ENCODE results near the gene MYO9A.

GRCh38 chr15:71826196-71826595, 291.8 kb downstream of the MYO9A start:
- TF ChIP-seq, protein P1, sequence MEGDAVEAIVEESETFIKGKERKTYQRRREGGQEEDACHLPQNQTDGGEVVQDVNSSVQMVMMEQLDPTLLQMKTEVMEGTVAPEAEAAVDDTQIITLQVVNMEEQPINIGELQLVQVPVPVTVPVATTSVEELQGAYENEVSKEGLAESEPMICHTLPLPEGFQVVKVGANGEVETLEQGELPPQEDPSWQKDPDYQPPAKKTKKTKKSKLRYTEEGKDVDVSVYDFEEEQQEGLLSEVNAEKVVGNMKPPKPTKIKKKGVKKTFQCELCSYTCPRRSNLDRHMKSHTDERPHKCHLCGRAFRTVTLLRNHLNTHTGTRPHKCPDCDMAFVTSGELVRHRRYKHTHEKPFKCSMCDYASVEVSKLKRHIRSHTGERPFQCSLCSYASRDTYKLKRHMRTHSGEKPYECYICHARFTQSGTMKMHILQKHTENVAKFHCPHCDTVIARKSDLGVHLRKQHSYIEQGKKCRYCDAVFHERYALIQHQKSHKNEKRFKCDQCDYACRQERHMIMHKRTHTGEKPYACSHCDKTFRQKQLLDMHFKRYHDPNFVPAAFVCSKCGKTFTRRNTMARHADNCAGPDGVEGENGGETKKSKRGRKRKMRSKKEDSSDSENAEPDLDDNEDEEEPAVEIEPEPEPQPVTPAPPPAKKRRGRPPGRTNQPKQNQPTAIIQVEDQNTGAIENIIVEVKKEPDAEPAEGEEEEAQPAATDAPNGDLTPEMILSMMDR (conservative IDR thresholded peaks at IDR 0.05) = no peak
- TF ChIP-seq ZFX (IDR thresholded peaks at IDR 0.05) = no peak
